LHCN-M2 (cell line): ENCODE measurements around the gene AGAP5. TPM values are rescaled to one million over a fixed set of nuclear protein-coding genes. Genes with fewer than 3 reads are reported as not detected.
"Not testable (repeated sequence)": the region's sequence is repeated elsewhere in the genome, so short reads cannot be mapped to it uniquely, and the experiment has no call there.

Source experiments
- DNase-seq: peaks from one replicate; pipeline ENCODE4 v3.0.0-alpha.2; 2012; ENCODE audit warnings: low read depth
- polyA plus RNA-seq: library from polyadenylated mRNA; unstranded; fragments of >200 nt; gene quantifications from one replicate; pipeline ENCODE4 v1.2.1, GENCODE V29; 2012; ENCODE audit warnings: missing spikeins
- total RNA-seq: library from RNA; depleted of rRNA; stranded (reverse); fragments of >200 nt; gene quantifications from 2 replicates; pipeline ENCODE4 v1.2.3, GENCODE V29; 2014; rRNA removed

AGAP5 gene
- 1.0 and 2.5 TPM in 2 replicates for total RNA-seq
- 1.0 TPM for polyA plus RNA-seq

- not testable (repeated sequence) for DNase-seq
These were observed at the start of gene AGAP5 for GRCh38 chr10:73697675-73698159. TSS of gene AGAP5 (minus strand) at chr10:73698109. CDS start at chr10:73697755, 354 bp downstream.

GRCh38 chr10:73746721-73747120, 48.8 kb upstream of the AGAP5 start:
- no peak for DNase-seq

- peak; percentile 61 for DNase-seq
These were observed 46.7 kb upstream of the AGAP5 start for GRCh38 chr10:73744664-73744975.

GRCh38 chr10:73743905-73744663, 46.2 kb upstream of the AGAP5 start, which contains the start of gene SEC24C:
TSS of gene SEC24C (plus strand) at chr10:73744372. CDS start at chr10:73746833, 2,461 bp downstream.
- DNase-seq, result peak; percentile 94

GRCh38 chr10:73743327-73743904, 45.5 kb upstream of the AGAP5 start:
- no peak for DNase-seq

- DNase-seq, result no peak
These were observed 44.5 kb upstream of the AGAP5 start for GRCh38 chr10:73742454-73742734.

- DNase-seq, result peak; percentile 54
These were observed 42.8 kb upstream of the AGAP5 start for GRCh38 chr10:73740501-73741254.

- DNase-seq, result no peak
These were observed 36.9 kb upstream of the AGAP5 start for GRCh38 chr10:73734796-73735305.

GRCh38 chr10:73734028-73734720, 36.3 kb upstream of the AGAP5 start:
- DNase-seq, result no peak

- DNase-seq, result no peak
These were observed 35.2 kb upstream of the AGAP5 start for GRCh38 chr10:73732931-73733623.

- DNase-seq, result no peak
These were observed 34.5 kb upstream of the AGAP5 start for GRCh38 chr10:73732426-73732825.

- peak; percentile 29 for DNase-seq
These were observed 33.9 kb upstream of the AGAP5 start for GRCh38 chr10:73731588-73732375.

GRCh38 chr10:73730153-73730906, 32.4 kb upstream of the AGAP5 start:
- DNase-seq, result peak; percentile 93

- DNase-seq, result peak; percentile 48
These were observed 31.9 kb upstream of the AGAP5 start for GRCh38 chr10:73729781-73730152.

GRCh38 chr10:73723516-73723915, 25.6 kb upstream of the AGAP5 start:
- DNase-seq, result no peak

GRCh38 chr10:73720561-73720960, 22.7 kb upstream of the AGAP5 start:
- not testable (repeated sequence) for DNase-seq

- DNase-seq, result no peak
These were observed 19.6 kb upstream of the AGAP5 start for GRCh38 chr10:73717556-73717955.

- no peak for DNase-seq
These were observed 18.3 kb upstream of the AGAP5 start for GRCh38 chr10:73716251-73716650.
